Ovary (tissue), 3 donors: ENCODE data around the gene MKNK1.

Experiments
- CTCF ChIP-seq, 3 donors: fragments of 450-650 bp in 2 of 3; fragments of 200-600 bp in 1 of 3; IDR thresholded peaks; one replicate each; pipeline versions ENCODE4 v1.5.1 to v1.8.0; 2016 to 2022; ENCODE audit warnings: antibody characterized with exemption in 3 of 3, mild to moderate bottlenecking in 1 of 3
- EP300 ChIP-seq: sonication (generic); formaldehyde crosslinking; IDR thresholded peaks from one replicate; pipeline ENCODE4 v1.6.1; 2017; ENCODE audit warnings: antibody characterized with exemption
- POLR2A ChIP-seq: fragments of 450-650 bp; IDR thresholded peaks from one replicate; pipeline ENCODE4 v1.6.1; 2017; ENCODE audit warnings: antibody characterized with exemption, mild to moderate bottlenecking, moderate library complexity
- donor health status: DM: no; HTN: no; CAD: no.

- TF ChIP-seq CTCF (IDR thresholded peaks at IDR 0.05), result no peak
- TF ChIP-seq POLR2A, result no peak
- TF ChIP-seq EP300, result no peak
Observed at GRCh38 chr1:46558141-46558963, 45.7 kb downstream of the MKNK1 start.
